ENCODE measurements around the gene CAMSAP2.

DNA sequence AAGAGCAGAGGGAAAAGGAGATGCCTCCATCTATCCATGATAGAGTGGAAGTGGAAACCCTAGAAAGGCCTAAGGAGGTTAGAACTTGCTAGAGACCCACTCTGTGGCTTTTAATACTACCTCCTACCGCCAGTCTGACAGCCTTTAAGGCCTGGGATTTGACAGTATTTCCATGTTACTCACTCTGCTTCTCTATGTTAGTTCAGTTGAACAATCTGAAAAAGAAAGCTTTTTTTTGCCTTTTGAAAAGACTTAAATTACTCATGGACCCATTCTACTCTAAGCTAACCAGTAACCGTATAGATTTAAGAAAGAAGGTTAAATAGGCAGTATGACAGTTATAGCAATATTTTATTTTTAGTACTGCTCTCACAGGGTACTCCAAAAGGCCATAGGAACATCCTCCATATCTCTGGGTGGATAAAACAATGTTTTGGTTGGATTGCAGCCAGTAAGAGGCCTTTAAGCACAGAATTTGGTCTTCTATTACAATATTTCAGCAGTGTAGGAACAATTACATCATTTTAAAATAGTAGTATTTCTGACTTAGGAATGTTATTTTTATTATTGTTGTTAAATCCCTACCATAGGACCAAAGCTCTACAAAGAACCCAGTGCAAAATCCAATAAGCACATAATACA lies 118.1 kb downstream of the CAMSAP2 start:
- TF ChIP-seq, protein P1, sequence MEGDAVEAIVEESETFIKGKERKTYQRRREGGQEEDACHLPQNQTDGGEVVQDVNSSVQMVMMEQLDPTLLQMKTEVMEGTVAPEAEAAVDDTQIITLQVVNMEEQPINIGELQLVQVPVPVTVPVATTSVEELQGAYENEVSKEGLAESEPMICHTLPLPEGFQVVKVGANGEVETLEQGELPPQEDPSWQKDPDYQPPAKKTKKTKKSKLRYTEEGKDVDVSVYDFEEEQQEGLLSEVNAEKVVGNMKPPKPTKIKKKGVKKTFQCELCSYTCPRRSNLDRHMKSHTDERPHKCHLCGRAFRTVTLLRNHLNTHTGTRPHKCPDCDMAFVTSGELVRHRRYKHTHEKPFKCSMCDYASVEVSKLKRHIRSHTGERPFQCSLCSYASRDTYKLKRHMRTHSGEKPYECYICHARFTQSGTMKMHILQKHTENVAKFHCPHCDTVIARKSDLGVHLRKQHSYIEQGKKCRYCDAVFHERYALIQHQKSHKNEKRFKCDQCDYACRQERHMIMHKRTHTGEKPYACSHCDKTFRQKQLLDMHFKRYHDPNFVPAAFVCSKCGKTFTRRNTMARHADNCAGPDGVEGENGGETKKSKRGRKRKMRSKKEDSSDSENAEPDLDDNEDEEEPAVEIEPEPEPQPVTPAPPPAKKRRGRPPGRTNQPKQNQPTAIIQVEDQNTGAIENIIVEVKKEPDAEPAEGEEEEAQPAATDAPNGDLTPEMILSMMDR (IDR thresholded peaks at IDR 0.05), result no peak
- no peak for TF ChIP-seq POLR2A (IDR thresholded peaks at IDR 0.05)
